Mucosa of rectum (tissue), 2 donors: ENCODE results near the gene PGM3.
"Not testable (repeated sequence)": the region's sequence is repeated elsewhere in the genome, so short reads cannot be mapped to it uniquely, and the experiment has no call there.

ENCODE experiments used
- H3K27ac ChIP-seq, 2 donors: one replicate each; pipeline ENCODE4 v1.7.0; 2013; ENCODE audit warnings: inconsistent platforms in 2 of 2, low read depth in 2 of 2, low read length in 2 of 2
- H3K27me3 ChIP-seq, 2 donors: one replicate each; pipeline ENCODE4 v1.7.0; 2013; ENCODE audit warnings: low read length in 2 of 2; ENCODE audit not compliant: control insufficient read depth in 2 of 2, insufficient read depth in 2 of 2
- H3K36me3 ChIP-seq, 2 donors: one replicate each; pipeline ENCODE4 v1.7.0; 2013; ENCODE audit warnings: low read length in 2 of 2; ENCODE audit not compliant: control insufficient read depth in 2 of 2, insufficient read depth in 2 of 2
- H3K4me1 ChIP-seq, 2 donors: one replicate each; pipeline ENCODE4 v1.7.0; 2013; ENCODE audit warnings: low read length in 2 of 2, mild to moderate bottlenecking in 1 of 2; ENCODE audit not compliant: control insufficient read depth in 2 of 2, insufficient read depth in 2 of 2
- H3K4me3 ChIP-seq, 2 donors: one replicate each; pipeline ENCODE4 v1.7.0; 2013; ENCODE audit warnings: low read length in 2 of 2
- H3K9ac ChIP-seq, 2 donors: one replicate each; pipeline ENCODE4 v1.7.0; 2013; ENCODE audit warnings: low read length in 2 of 2, low read depth in 1 of 2, mild to moderate bottlenecking in 1 of 2
- H3K9me3 ChIP-seq, 2 donors: one replicate each; pipeline ENCODE4 v1.7.0; 2013; ENCODE audit warnings: low read length in 2 of 2; ENCODE audit not compliant: control insufficient read depth in 2 of 2
- donor health status: healthy.
- donor health status: Normal muscosa, but diverticular disease.

The PGM3 gene

DNA sequence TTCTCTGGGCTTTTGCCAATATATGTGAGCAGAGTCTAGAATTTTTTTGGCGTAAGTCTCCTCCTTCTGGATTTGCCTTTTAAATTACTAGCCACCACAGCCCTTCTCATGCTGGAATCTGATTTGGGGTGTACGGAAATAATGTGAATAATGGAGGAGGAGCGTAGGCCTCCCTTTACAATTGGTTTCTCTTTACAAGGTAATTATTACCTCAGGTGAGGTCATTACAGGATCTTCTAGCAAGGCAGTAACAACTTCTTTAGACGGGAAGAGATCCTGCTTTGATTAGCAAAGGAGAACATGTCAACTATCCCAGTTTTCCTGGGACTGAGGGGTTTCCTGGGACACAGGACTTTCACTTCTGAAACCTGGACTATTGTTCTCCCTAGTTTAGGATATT lies 9.0 kb upstream of the PGM3 start:
- no peak overlapping the region for H3K9ac ChIP-seq
- no peaks in the 10 kb centered on the region for H3K36me3 ChIP-seq
- H3K4me1 ChIP-seq: no peaks in the 10 kb centered on the region
- no peak overlapping the region for H3K27ac ChIP-seq
- no peaks in the 10 kb centered on the region for H3K27me3 ChIP-seq
- no peaks in the 10 kb centered on the region for H3K9me3 ChIP-seq
- H3K4me3 ChIP-seq: no peak overlapping the region

DNA sequence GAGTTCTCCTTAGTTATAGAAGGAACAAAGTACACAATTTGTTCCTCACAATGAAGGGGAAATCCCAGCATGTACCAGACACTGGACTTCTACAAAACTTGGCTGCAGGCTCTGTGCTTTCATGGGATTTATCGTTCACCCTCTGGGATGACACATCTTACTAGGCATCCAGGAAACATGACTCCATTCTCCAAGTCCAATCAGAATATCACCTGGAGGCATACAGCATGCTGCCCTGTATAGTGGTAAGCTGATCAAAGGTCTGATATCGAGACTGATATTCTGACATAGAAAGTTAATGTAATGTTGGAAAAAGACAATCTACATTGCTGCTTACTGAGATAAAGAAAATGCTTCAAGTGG lies 6.8 kb upstream of the PGM3 start:
- H3K27ac ChIP-seq: no peak overlapping the region

DNA sequence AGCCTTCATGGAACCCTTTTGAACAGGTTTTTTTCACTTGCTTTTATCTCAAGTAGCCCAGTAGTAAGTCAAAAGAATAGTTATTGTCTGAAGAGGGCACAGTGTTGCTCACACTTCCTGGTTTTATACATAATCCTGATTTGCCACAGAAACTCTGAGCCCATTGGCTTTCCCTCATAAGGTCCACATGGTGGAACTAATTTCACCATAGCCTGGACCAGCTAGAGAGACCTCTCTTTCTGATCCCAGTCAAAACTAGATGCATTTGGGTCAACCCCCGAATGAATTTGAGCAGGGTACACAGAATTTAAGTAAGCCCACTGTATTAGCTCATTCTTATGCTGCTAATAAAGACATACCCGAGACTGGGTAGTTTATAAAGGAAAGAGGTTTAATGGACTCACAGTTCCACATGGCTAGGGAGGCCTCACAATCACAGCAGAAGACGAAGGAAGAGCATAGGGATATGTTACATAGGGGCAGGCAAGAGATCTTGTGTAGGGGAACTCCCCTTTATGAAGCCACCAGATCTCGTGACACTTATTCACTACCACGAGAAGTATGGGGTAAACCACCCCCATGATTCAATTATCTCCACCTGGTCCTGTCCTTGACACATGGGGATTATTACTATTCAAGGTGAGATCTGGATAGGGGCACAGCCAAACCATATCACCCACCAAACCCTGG lies 6.3 kb upstream of the PGM3 start:
- Histone ChIP-seq H3K27me3 (no peaks in the 10 kb centered on the region), H3K27ac (no peak overlapping the region), H3K9me3 (no peaks in the 10 kb centered on the region), H3K4me1 (no peaks in the 10 kb centered on the region), H3K4me3 (no peak overlapping the region), H3K36me3 (peaks cover 0 to 4% of the 10 kb centered on the region in 2 donors), H3K9ac (no peak overlapping the region)

More for the DNA sequence above, 6.8 kb upstream of the PGM3 start:
- Histone ChIP-seq H3K9me3 (no peaks in the 10 kb centered on the region), H3K27me3 (no peaks in the 10 kb centered on the region), H3K4me1 (no peaks in the 10 kb centered on the region), H3K9ac (no peak overlapping the region), H3K36me3 (peaks cover 0 to 4% of the 10 kb centered on the region in 2 donors), H3K4me3 (no peak overlapping the region)

DNA sequence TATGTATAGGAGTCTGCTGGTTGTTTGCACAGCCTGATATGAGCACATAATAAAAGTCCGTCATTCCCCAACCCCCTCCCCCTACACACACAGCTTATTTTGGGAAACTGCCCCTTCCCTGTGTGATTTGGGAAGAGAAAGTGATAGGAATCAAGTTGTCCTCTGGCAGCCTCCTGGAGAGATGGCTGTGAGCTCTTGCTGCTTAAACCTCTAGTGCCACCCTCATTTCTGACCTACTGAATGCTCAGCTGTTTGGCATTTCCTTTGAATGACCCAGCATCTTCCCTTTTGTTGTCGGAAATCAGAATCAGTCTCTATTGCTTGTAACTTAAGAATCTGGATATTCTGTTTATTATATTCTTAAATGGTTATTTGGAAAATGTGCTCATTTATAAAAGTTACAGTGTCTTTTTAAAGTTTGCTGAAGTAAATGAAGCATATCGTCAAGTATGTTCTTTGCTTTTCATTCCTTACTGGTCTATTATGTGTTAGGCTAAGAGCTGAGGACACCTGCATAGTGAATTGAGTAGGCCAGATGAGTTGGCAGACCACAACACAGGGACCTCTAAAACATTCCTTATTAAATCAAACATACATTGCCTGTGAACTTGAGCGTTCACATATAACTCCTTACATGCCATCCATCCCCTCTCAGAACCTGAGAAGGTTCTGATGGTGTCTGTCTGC lies 5.6 kb upstream of the PGM3 start:
- Histone ChIP-seq H3K9me3 (no peaks in the 10 kb centered on the region), H3K4me3 (no peak overlapping the region), H3K27ac (no peak overlapping the region), H3K27me3 (no peaks in the 10 kb centered on the region), H3K4me1 (peaks cover 0 to 2% of the 10 kb centered on the region in 2 donors), H3K9ac (no peak overlapping the region), H3K36me3 (peaks cover 0 to 4% of the 10 kb centered on the region in 2 donors)

DNA sequence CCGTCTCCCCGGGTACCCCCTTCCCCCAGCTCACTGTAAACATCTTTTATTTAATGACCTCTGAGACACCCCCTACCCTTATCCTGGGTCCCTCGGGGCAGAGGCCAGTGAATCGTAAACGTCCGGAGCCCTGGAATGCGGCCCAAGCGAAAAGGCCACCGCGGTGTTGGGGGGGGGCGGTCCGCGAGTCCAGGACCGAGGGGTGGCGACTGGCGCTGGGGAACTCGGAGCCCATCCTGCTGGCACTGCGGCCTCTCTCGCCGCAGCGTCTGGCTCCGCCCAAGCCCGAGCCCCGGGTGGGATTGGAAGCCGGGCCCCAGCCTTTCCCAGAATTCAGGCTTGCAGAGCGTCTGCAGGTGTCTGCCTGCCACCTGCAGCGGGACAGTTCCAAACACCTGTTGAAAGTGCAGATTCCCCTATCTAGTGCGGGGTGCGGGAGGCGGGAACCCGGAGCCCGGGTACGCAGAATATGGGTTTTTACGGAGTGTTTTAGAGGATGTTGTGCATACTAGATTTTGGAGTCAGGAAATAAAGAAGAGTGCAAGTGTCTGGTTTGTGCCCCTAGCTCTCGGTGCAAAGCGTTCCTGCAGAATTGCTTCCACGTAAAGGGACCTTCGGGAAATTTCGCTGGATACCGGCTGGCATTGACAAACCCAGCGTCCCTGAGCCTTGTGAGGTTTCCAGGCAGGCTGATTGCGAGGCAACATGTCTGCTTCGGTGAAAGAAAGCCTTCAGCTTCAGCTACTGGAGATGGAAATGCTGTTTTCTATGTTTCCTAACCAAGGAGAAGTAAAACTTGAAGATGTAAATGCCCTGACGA lies 892 bp upstream of the PGM3 start:
- no peaks in the 10 kb centered on the region for H3K27me3 ChIP-seq
- H3K27ac ChIP-seq: peak overlapping the region in 1 of 2 donors; percentile 30
- peak overlapping the region; percentile 88 to 93 for H3K4me3 ChIP-seq
- peaks cover 3 to 8% of the 10 kb centered on the region in 2 donors for H3K36me3 ChIP-seq
- peak overlapping the region; percentile 72 to 88 for H3K9ac ChIP-seq
- peaks cover 2 to 6% of the 10 kb centered on the region in 2 donors for H3K4me1 ChIP-seq
- no peaks in the 10 kb centered on the region for H3K9me3 ChIP-seq

DNA sequence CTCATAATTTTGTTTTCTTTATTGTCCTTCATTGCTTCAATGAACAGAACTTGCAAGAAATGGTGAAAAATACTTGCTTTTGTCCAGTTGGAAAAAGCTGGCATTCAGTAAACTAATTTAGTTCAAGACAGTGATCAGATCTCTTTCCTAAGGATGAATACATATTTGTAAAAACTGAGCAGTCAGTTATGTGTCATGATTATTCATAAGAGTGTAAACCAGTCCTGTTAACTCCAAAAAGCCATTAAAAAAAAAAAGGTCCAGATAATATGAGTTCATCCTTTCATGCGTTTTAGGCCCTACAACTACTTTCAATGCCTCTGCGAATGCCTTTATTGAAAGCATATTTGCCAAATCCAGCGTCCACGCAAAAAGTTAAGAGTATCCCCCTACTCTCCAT lies 609 bp downstream of the PGM3 start:
- Histone ChIP-seq H3K4me3 (peak overlapping the region; percentile 88 to 93), H3K27me3 (no peaks in the 10 kb centered on the region), H3K9ac (peak overlapping the region; percentile 84 to 88), H3K27ac (peak overlapping the region; percentile 75 to 80), H3K9me3 (no peaks in the 10 kb centered on the region), H3K36me3 (peaks cover 4 to 11% of the 10 kb centered on the region in 2 donors), H3K4me1 (peaks cover 2 to 6% of the 10 kb centered on the region in 2 donors)

DNA sequence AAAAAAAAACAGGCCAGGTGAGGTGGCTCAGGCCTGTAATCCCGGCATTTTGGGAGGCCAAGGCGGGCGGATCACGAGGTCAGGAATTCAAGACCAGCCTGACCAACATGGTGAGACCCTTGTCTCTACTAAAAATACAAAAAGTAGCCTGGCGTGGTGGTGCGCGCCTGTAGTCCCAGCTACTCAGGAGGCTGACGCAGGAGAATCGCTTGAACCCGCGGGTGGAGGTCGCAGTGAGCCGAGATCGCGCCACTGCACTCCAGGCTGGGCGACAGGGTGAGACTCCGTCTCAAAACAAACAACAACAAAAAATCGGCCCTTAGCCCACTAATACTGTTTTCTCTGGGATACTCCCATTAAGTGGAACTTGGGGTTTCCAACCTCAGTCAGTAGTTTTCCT lies 1.1 kb downstream of the PGM3 start:
- H3K27ac ChIP-seq, H3K9ac ChIP-seq, H3K27me3 ChIP-seq, H3K9me3 ChIP-seq, H3K4me1 ChIP-seq: not testable (repeated sequence)
- peaks cover 4 to 11% of the 10 kb centered on the region in 2 donors for H3K36me3 ChIP-seq
- H3K4me3 ChIP-seq: peak overlapping the region in 1 of 2 donors; percentile 93

DNA sequence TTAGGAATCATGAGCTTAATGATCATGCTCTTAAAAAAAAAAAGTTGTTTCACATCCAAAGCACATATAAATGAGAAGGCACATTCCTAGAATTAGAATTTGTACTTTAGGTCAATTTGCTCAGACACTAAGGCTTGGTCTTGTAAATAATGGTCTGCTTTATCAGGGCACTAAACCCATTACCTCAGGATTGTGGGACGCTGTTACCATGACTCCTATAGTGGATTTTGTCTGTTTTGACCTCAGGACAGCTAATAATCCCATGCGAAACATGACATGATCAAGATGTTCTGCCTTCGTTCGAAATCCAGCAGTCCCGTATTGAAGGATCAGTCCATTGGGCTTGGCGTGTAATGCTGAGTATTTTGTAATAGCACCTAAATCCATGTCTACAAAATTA lies 2.4 kb downstream of the PGM3 start:
- peaks cover 7 to 9% of the 10 kb centered on the region in 2 donors for H3K36me3 ChIP-seq
- H3K9ac ChIP-seq: no peak overlapping the region
- H3K27ac ChIP-seq: no peak overlapping the region
- no peaks in the 10 kb centered on the region for H3K9me3 ChIP-seq
- peaks cover 2 to 6% of the 10 kb centered on the region in 2 donors for H3K4me1 ChIP-seq
- no peak overlapping the region for H3K4me3 ChIP-seq
- no peaks in the 10 kb centered on the region for H3K27me3 ChIP-seq

DNA sequence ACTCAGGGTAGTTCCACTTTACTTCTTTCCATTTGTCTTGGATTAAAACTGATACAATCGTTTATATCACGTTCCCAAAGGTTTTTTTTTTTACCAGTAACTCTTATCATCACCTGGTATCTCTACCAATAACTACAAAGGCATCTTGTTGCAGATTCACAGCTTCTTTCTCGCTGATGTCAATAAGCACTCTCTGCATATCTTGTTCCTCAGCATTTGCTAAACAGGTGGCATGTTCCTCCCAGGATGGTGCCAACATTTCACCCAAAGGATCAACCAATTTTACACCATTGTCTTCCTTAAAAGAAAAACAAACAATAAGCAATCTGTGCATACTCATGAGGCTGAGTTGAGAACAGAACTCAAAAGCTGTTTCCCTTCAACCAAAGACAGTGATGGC lies 4.6 kb downstream of the PGM3 start:
- Histone ChIP-seq H3K9me3 (no peaks in the 10 kb centered on the region), H3K27me3 (no peaks in the 10 kb centered on the region), H3K4me1 (peaks cover 2 to 4% of the 10 kb centered on the region in 2 donors), H3K36me3 (peaks cover 12 to 14% of the 10 kb centered on the region in 2 donors), H3K27ac (no peak overlapping the region), H3K4me3 (no peak overlapping the region), H3K9ac (no peak overlapping the region)

DNA sequence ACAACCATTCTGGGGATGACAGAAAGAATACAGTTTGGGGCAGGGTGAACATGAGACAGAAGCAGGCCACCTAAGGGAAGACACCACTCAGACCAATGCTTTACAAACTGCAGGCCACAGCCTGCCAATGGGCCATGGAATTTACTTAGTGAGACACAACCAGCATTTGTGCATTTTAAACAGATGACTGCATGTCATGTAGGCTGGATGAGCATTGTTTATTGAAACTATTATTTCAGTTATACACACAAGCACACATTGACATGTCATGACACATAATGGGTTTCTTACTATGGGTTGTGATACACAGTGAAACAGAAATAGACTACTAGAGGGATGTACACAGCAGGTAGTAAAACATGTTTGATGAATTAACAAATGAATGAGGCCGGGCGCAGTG lies 8.0 kb downstream of the PGM3 start:
- Histone ChIP-seq H3K4me1 (no peaks in the 10 kb centered on the region), H3K4me3 (no peak overlapping the region), H3K27me3 (no peaks in the 10 kb centered on the region), H3K9ac (no peak overlapping the region), H3K9me3 (no peaks in the 10 kb centered on the region), H3K36me3 (peaks cover 34 to 36% of the 10 kb centered on the region in 2 donors), H3K27ac (no peak overlapping the region)
